HFF-Myc (cell line): ENCODE measurements around the gene PTPN3.

Experiments
- DNase-seq: peaks from one replicate; pipeline ENCODE4 v3.0.0-alpha.2; 2011; ENCODE audit warnings: low read depth; ENCODE audit errors: extremely low read depth
- H3K4me3 ChIP-seq: replicated peaks from 2 replicates; pipeline ENCODE4 v1.5.1; 2011; ENCODE audit warnings: low read depth, mild to moderate bottlenecking, control low read depth, low read length
- CTCF ChIP-seq: IDR thresholded peaks from 2 replicates; pipeline ENCODE4 v1.5.1; 2012; ENCODE audit warnings: mild to moderate bottlenecking, low read depth, low read length, control low read depth; ENCODE audit errors: missing control alignments

Gene PTPN3

GRCh38 chr9:109454601-109455155 lies 43.4 kb downstream of the PTPN3 start:
- no peak for DNase-seq
- H3K4me3 ChIP-seq, result no peak overlapping the region
- TF ChIP-seq CTCF, result no peak

GRCh38 chr9:109454041-109454440 lies 44.1 kb downstream of the PTPN3 start:
- no peak for TF ChIP-seq CTCF
- no peak overlapping the region for H3K4me3 ChIP-seq
- no peak for DNase-seq

GRCh38 chr9:109453210-109453842 lies 44.8 kb downstream of the PTPN3 start:
- no peak overlapping the region for H3K4me3 ChIP-seq
- no peak for TF ChIP-seq CTCF
- no peak for DNase-seq

GRCh38 chr9:109452761-109453160 lies 45.3 kb downstream of the PTPN3 start:
- no peak overlapping the region for H3K4me3 ChIP-seq
- DNase-seq, result no peak
- TF ChIP-seq CTCF, result no peak

GRCh38 chr9:109451311-109452025 lies 46.6 kb downstream of the PTPN3 start:
- H3K4me3 ChIP-seq, result no peak overlapping the region
- DNase-seq, result no peak
- TF ChIP-seq CTCF, result no peak

- no peak overlapping the region for H3K4me3 ChIP-seq
- no peak for TF ChIP-seq CTCF
- no peak for DNase-seq
Observed at GRCh38 chr9:109450346-109450745, 47.8 kb downstream of the PTPN3 start.
